KOPT-K1 (cell line): ENCODE measurements around the gene USH2A.

Experiments used
- H3K27ac ChIP-seq: fragments of 200-600 bp; sonication (generic); 2 replicates; pipeline ENCODE4 v1.5.1; 2016; ENCODE audit warnings: antibody characterized with exemption, mild to moderate bottlenecking, low read depth, low read length; ENCODE audit not compliant: poor library complexity, severe bottlenecking
- H3K36me3 ChIP-seq: fragments of 200-600 bp; sonication (generic); 2 replicates; pipeline ENCODE4 v1.5.1; 2017; ENCODE audit warnings: antibody characterized with exemption, mild to moderate bottlenecking, low read length, moderate library complexity; ENCODE audit not compliant: insufficient read depth
- H3K9me3 ChIP-seq: fragments of 200-600 bp; sonication (generic); 2 replicates; pipeline ENCODE4 v1.5.1; 2017; ENCODE audit warnings: antibody characterized with exemption, low read length, mild to moderate bottlenecking; ENCODE audit not compliant: insufficient read depth, poor library complexity, severe bottlenecking

USH2A gene

DNA sequence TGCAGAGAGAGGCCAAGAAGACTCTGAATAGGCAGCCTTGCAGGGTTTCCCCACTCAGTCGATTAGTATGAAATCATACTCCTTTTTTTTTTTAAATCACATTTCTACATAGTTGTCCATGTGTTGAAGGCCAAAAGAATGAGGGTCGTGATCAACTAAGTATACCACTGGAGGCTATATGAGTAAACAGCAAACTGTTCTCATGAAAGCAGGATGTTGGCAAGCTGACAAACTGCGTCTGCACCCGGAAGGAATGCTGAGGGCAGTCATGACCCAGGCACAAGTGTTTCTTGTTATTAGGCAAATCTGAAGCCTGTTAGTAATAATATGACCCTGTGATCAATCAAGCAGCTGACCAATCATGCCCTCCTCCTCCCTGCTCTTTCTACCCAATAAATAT lies 213.2 kb downstream of the USH2A start:
- H3K27ac ChIP-seq, result no peak overlapping the region
- H3K36me3 ChIP-seq, result no peaks in the 10 kb centered on the region
- H3K9me3 ChIP-seq, result no peaks in the 10 kb centered on the region

DNA sequence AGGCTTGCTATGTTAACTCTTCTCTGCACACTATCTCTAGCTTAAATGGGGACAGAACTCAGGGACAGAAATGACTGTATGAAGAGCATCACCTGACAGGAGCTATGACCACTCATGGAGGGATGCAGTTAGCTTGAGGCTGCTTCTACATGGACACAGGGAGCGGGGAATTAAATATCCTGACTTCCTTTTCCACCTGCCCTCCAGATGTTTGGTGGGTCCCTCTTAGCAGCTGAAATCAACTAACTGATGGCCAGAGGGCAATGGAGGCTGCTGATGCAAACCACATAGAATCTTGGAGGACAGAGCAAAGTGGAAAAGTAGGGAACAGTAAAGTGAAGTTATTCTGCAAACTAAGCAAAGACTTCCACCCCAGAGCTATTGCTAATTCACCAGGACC lies 214.1 kb downstream of the USH2A start:
- no peak overlapping the region for H3K27ac ChIP-seq

DNA sequence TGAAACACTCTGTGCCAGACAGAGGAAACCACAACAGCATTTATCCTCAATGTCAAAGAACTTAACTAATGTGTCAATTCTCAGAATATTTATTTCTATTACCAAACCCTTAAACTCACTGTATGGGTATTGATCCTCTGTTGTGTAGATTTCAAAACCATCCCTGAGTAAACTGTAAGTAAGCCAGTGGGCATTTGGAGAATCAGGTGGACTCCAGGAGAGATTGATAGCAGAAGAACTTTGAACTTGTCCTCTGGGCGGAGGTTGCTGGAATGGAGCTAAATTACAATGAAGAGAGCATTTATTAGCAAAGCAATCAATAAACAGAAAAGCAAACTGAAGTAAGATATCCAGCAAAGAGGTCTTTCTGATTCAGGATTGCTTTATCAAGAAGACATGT lies 216.1 kb downstream of the USH2A start:
- no peaks in the 10 kb centered on the region for H3K36me3 ChIP-seq
- no peaks in the 10 kb centered on the region for H3K9me3 ChIP-seq
- H3K27ac ChIP-seq, result no peak overlapping the region

More for the DNA sequence above, 214.1 kb downstream of the USH2A start:
- Histone ChIP-seq H3K9me3 (no peaks in the 10 kb centered on the region), H3K36me3 (no peaks in the 10 kb centered on the region)

DNA sequence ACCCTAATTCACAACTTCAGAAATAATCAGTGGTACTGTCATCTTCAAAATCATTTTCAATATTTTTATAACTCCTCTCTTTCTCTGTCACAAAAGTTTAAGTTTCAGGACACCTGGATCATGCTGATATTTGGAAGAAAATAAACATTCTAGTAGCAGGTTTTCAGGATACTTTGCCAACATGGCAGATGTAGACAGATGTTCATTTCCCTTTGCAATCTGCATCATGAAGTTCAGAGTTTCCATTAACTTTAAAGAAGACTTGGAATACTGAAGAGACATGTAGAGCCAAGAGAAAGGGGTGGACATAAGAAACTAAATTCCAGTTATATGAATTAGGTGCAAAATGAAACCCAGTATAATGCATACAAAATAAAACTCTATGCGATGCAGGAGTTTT lies 218.1 kb downstream of the USH2A start:
- Histone ChIP-seq H3K9me3 (no peaks in the 10 kb centered on the region), H3K36me3 (no peaks in the 10 kb centered on the region), H3K27ac (no peak overlapping the region)

DNA sequence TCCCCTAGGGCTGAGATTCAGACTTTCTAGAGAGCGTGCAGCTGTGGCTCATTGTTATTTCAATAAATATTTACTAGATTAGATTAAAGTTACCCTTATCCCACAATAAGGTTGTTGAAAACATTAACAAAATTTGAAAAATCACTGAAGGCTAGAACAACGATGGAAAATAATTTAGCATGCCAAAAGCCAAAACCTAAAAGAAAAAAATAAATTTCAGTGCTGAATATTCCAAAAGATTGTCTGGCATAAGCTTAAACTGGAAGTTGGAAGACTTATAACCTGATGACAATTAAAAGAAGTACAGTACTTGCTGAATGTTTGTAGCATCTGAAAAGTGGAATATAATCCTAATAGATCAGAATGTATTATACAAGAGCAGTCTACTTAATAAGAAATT lies 221.3 kb downstream of the USH2A start:
- Histone ChIP-seq H3K27ac (no peak overlapping the region), H3K36me3 (no peaks in the 10 kb centered on the region), H3K9me3 (no peaks in the 10 kb centered on the region)

DNA sequence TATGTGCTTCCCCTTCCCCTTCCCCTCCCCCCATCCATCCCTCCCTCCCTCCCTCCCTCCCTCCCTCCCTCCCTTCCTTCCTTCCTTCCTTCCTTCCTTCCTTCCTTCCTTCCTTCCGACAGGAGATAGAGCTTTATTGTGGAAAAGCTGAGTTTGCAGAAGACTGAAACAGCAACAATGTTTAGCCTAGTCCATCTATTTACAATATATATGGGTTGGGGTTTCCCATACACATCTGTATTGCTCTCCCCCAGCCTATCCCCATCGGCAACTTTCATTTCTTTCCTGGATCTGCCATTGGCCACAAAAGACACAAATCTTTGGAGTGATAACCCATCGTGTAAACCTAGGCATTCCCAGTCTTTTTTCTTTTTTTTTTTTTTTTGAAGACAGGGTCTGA lies 222.3 kb downstream of the USH2A start:
- H3K27ac ChIP-seq, result no peak overlapping the region

DNA sequence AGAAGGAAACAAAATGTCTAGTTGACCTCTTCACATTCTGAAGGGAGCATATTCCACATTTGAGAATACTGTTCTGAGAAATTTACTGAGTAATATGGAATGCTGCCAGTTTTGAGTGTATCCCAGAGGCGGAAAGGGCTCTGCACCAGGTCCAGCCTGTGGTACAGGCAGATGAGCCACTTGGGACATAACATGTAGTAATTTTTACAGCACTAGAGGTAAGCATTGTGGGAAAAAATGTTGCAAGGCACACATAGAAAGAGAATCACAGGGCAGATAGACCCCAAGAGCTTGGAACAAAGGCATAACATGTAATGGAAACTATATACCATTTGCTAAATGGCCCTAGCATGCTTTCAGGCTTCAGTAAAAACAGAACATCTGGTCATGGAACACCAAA lies 228.5 kb downstream of the USH2A start:
- Histone ChIP-seq H3K36me3 (no peaks in the 10 kb centered on the region), H3K9me3 (no peaks in the 10 kb centered on the region), H3K27ac (no peak overlapping the region)

More for the DNA sequence above, 222.3 kb downstream of the USH2A start:
- H3K36me3 ChIP-seq, result no peaks in the 10 kb centered on the region
- no peaks in the 10 kb centered on the region for H3K9me3 ChIP-seq

DNA sequence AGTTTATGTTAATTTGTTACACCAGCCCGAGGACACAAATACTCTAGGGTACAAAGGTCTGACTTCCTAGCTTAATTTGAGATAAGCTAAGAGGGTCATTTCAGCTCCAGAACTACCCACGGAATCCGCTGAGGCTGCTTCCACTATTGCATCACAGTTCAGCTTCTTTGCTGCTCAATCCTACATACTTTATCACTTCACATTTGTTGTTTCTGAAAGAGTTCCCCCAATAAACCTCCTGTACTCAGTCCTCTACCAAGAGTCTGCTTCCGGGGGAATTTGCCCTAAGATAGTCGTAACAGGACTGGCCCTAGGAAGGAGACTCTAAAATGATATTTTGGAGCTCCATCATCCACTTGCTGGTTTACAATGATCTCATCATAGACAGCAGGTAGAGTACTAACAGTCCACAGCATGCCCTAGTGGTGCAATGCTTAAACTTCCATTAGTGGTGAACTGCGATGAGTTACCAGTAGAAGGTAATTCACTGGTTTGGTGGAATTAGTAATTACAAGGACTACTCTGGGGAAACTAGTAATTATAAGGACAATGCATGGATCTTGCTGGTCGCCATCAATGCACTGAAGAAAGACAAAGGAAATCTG lies 229.3 kb downstream of the USH2A start:
- Histone ChIP-seq H3K27ac (no peak overlapping the region), H3K36me3 (no peaks in the 10 kb centered on the region), H3K9me3 (no peaks in the 10 kb centered on the region)

DNA sequence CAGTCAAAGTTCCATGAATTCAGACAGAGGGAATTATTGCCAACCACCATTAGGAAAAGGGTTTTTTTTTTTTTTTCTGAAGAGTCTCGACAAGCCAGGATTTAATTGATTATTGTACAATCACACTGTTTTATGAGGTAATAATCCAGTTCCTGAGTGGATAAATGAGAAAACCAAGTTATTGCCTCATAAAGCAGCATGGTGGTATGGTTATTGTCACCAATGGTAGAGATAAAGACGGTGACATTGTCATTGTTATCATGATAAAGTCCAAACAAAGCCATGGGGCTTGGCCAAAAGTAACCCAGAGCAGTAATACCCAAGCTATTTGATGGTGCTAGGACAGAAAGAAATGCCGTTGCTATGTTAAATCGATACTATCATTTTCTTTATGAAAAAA lies 232.8 kb downstream of the USH2A start:
- Histone ChIP-seq H3K36me3 (no peaks in the 10 kb centered on the region), H3K9me3 (no peaks in the 10 kb centered on the region), H3K27ac (no peak overlapping the region)

DNA sequence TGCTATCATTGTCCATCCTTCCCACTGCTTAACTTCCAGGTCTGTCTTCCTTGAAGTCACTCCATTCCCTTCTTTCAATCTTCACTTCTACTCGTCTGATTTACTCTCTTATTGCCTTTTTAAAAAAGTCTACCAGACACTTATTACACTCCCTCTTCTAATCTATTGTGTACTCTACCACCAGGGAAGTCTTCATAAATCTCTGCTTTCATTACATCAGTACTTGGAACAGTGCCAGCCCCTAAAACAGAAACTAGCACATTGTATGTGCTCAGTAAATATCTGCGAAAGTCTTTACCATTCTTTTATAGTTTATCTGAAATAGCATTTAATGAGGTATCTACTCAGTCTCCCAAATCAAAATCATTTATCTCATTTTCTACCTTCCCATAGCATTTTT lies 236.4 kb downstream of the USH2A start:
- Histone ChIP-seq H3K36me3 (no peaks in the 10 kb centered on the region), H3K9me3 (no peaks in the 10 kb centered on the region), H3K27ac (no peak overlapping the region)

DNA sequence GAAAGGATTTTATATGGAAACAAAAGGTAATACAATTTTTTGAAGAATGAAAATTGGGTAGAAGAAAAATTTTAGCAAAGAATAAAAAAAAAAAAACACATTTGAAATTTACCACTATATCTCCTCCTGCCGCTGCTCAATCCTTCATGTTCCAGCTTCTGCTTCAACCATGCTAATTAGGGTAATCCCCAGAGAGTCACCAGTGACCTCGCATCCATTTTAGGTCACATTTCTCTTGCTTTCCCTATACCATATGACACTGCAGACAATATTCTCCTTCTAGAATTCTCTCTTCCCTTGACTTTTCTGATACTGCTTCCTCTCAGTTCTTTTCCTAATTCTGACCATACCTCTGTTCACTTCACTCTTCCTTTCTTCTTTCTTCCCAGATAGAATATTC lies 237.1 kb downstream of the USH2A start:
- no peak overlapping the region for H3K27ac ChIP-seq
- no peaks in the 10 kb centered on the region for H3K36me3 ChIP-seq
- H3K9me3 ChIP-seq, result no peaks in the 10 kb centered on the region

DNA sequence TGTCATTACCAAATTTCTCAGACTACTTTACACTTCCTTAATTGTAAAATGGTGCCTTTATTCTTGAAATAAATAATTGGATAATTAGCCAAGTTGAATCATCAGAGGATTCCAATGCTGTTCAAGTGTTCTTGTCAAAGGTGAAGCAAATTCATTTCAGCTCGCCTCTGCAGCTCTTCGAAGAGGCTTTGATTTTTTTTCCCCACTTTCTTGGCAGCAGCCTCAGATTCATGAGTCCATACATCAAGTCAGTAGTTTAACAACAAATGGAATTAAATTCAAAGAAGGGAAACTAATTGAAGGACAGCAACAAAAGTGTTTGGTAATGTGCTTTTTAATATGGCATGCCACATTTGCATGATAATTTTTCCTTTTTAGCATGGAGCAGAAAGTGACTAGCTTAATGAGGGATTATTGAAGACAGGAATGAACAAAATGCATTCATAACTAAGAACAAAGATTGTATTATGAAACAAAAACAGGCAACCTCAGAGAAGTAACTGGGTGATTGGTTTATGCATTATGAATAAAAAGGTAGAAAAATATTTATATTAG lies 239.0 kb downstream of the USH2A start:
- H3K36me3 ChIP-seq, result no peaks in the 10 kb centered on the region
- no peaks in the 10 kb centered on the region for H3K9me3 ChIP-seq
- H3K27ac ChIP-seq, result no peak overlapping the region

DNA sequence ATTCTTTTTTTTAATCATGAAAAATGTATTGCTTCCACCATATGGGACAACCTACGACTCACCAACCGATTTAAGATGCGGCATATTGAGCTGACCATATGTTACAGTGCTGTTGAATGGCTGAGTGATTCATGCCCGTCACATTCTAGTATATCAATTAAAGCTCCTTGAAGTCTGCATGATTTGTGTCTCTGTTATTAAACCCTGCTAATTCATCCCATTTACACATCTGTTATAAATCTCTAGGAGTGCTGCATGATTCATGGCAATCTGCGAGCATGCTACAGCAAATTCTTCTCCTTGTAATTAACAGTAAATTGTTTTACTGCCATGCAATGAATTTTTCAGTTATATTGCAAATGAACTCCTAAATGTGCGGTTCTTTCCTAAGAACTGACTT lies 239.8 kb downstream of the USH2A start:
- Histone ChIP-seq H3K9me3 (no peaks in the 10 kb centered on the region), H3K36me3 (no peaks in the 10 kb centered on the region), H3K27ac (no peak overlapping the region)

DNA sequence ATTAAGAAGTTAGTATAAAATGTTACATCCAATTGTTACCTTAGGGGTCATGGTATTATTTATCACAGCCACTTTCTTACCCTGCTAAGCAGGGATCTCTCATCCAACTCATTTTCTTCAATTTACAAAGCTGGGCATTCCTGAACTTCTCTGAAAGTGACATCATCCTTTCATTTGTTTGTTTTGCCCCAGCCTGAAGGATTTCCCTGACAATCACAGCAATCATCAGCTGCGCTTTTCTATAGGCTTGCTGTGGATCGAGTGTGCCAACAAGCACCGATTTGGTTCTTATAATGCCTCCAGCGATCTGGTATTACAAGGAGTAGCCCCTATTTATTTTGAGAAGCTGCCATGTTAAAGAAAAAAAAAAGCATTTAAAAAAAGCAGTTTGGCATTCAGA lies 240.2 kb downstream of the USH2A start:
- Histone ChIP-seq H3K9me3 (no peaks in the 10 kb centered on the region), H3K36me3 (no peaks in the 10 kb centered on the region), H3K27ac (no peak overlapping the region)

DNA sequence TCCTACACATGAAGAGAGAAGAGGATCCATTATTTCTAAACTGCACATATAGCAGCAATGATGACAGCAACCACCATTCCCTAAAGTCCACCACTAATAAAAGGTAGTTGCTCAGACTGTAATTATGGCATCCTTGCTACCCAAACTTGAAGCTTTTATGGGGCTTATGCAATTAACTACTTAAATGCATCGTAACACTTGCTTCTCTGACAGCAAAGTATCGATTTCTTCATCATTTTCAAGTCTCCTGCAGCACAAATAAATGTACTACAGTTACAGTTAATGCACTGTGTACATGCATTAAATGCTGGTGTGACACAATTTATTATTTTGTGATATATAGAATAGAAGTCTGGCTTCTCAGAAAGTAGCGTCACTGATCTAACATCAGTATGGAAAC lies 241.7 kb downstream of the USH2A start:
- Histone ChIP-seq H3K27ac (no peak overlapping the region), H3K36me3 (no peaks in the 10 kb centered on the region), H3K9me3 (no peaks in the 10 kb centered on the region)

DNA sequence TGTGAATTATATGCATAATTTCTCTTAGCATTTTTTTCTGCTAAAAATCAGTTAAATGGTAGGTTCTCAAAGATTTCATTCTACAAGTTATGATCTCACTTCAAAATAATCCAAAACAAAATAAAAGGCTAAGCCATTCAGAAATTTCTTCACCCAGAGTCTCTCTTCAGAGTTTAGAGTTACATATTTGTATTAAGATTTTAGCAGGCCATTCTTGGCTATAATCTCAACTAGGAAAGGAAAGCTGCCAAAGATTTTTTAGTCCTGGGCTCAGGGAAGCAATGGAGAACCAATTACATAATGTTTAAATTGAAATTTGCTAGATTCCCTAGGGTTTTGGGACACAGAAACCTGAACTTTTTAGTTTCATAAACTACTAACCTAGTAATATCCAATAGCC lies 245.0 kb downstream of the USH2A start:
- Histone ChIP-seq H3K9me3 (no peaks in the 10 kb centered on the region), H3K27ac (no peak overlapping the region), H3K36me3 (no peaks in the 10 kb centered on the region)
